OCI-LY7 (cell line): ENCODE results near the gene GHRHR. TPM values are rescaled to one million over a fixed set of nuclear protein-coding genes. Genes with fewer than 3 reads are reported as not detected.

Experiments used
- BruUV-seq: library from RNA; stranded (reverse); fragments of 400-500 nt; replicated peaks from 2 replicates; lab custom pipeline; 2021; lab: Mats Ljungman, UMichigan
- CTCF ChIA-PET: fragments of 300-600 bp; sonication (Branson Sonifier 250); formaldehyde crosslinking; loops from one replicate; lab custom pipeline; 2022; ENCODE audit warnings: antibody characterized with exemption; ENCODE audit not compliant: unreplicated experiment; lab: Charles Lee
- POLR2A ChIA-PET: fragments of 300-600 bp; sonication (Branson Sonifier 250); formaldehyde crosslinking; loops from one replicate; lab custom pipeline; 2022; ENCODE audit warnings: antibody characterized with exemption; lab: Charles Lee
- DNase-seq: peaks from one replicate; pipeline ENCODE4 v3.0.0-alpha.2; 2015; ENCODE audit warnings: low spot score
- H2AFZ ChIP-seq: fragments of 200-600 bp; sonication (generic), shearing (Covaris generic); 2 replicates; pipeline ENCODE4 v1.6.1; 2014; ENCODE audit warnings: mild to moderate bottlenecking, antibody characterized with exemption, low read length, moderate library complexity
- H3K27ac ChIP-seq: fragments of 200-600 bp; sonication (generic); 2 replicates; pipeline ENCODE4 v1.5.1; 2014; ENCODE audit warnings: mixed run types, low read depth, mild to moderate bottlenecking, moderate library complexity, low read length, inconsistent platforms; ENCODE audit not compliant: poor library complexity, severe bottlenecking
- H3K36me3 ChIP-seq: fragments of 200-600 bp; sonication (generic); 2 replicates; pipeline ENCODE4 v1.6.1; 2014; ENCODE audit warnings: mild to moderate bottlenecking, antibody characterized with exemption, low read length, moderate library complexity, mixed read lengths; ENCODE audit not compliant: insufficient read depth
- H3K4me1 ChIP-seq: fragments of 200-600 bp; sonication (generic); 2 replicates; pipeline ENCODE4 v1.5.1; 2014; ENCODE audit warnings: mild to moderate bottlenecking, low read length; ENCODE audit not compliant: insufficient read depth, poor library complexity, severe bottlenecking
- H3K4me2 ChIP-seq: fragments of 200-600 bp; sonication (generic); 2 replicates; pipeline ENCODE4 v1.6.1; 2014; ENCODE audit warnings: mild to moderate bottlenecking, low read length
- H3K4me3 ChIP-seq: fragments of 200-600 bp; sonication (generic); 2 replicates; pipeline ENCODE4 v1.5.1; 2014; ENCODE audit warnings: mild to moderate bottlenecking, low read depth, low read length; ENCODE audit not compliant: poor library complexity, severe bottlenecking
- H3K79me2 ChIP-seq: fragments of 200-600 bp; sonication (generic); 2 replicates; pipeline ENCODE4 v1.6.1; 2016; ENCODE audit warnings: low read depth, mild to moderate bottlenecking, low read length, moderate library complexity, mixed read lengths; ENCODE audit not compliant: insufficient read depth
- H3K9me2 ChIP-seq: fragments of 200-600 bp; sonication (generic); 2 replicates; pipeline ENCODE4 v1.6.1; 2016; ENCODE audit warnings: mild to moderate bottlenecking, low read length, mixed read lengths; ENCODE audit not compliant: insufficient read depth
- H3K9me3 ChIP-seq: fragments of 200-600 bp; sonication (generic); 2 replicates; pipeline ENCODE4 v1.6.1; 2014; ENCODE audit warnings: mild to moderate bottlenecking, mixed run types, low read length, mixed read lengths
- H4K20me1 ChIP-seq: fragments of 200-600 bp; sonication (generic); 2 replicates; pipeline ENCODE4 v1.6.1; 2014; ENCODE audit warnings: mild to moderate bottlenecking, antibody characterized with exemption, low read length, moderate library complexity, mixed read lengths; ENCODE audit not compliant: insufficient read depth
- EZH2phosphoT487 ChIP-seq: fragments of 200-600 bp; sonication (generic); IDR thresholded peaks from 2 replicates; pipeline ENCODE4 v1.6.1; 2018; ENCODE audit warnings: low read depth, borderline replicate concordance, mild to moderate bottlenecking, mixed run types, antibody characterized with exemption, low read length, moderate library complexity, mixed read lengths
- intact Hi-C: fragments of 100-400 bp; cut with micrococcal nuclease; formaldehyde crosslinking; loops from one replicate; pipeline ENCODE4 v1.10.0; 2022; ENCODE audit not compliant: unreplicated experiment
- total RNA-seq, 2 experiments: library from RNA; depleted of rRNA in 1 of 2; stranded (reverse); fragments of >200 nt in 1 of 2; shearing (Covaris generic) in 1 of 2; gene quantifications; 2 replicates each; pipeline ENCODE4 v1.2.3, GENCODE V29; 2014 to 2022
- TF ChIP-seq, protein P1 (sequence below): fragments of 200-600 bp; sonication (generic); conservative IDR thresholded peaks from 2 replicates; pipeline ENCODE4 v1.5.1; 2014; ENCODE audit warnings: mild to moderate bottlenecking, antibody characterized with exemption, low read length, moderate library complexity, mixed read lengths

The GHRHR gene
- total RNA-seq, 2 experiments from 2014 or later, result not detected

DNA sequence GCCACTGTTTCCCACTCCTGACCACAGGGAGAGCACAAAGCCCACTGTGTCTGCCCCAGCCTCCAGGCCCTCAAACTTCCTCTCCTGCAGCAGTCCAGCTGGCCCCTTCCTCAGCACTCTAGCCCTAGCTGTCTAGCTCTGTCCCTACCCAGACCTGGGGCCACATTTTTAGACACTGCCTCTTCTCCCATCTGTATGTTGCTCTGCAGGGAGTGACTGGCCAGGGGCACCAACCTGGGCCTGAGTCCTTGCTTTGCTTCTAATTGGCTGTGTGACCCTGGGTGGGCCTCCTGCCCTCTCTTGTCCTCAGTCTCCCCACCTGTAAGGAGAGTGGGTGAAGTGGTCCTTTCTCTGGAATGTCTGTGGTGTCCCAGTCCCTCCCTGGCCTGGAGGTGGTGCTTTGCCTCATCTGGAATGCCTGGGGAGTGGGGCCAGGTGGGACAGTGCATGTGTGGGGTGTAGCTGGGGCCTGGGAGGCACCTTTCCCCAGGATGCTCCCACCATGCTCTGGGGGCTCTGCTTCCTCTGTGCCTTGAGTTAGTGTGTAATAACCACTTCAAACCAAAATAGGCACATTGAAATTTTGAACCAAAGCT is 27.0 kb upstream of the GHRHR start:
- TF ChIP-seq, protein P1, sequence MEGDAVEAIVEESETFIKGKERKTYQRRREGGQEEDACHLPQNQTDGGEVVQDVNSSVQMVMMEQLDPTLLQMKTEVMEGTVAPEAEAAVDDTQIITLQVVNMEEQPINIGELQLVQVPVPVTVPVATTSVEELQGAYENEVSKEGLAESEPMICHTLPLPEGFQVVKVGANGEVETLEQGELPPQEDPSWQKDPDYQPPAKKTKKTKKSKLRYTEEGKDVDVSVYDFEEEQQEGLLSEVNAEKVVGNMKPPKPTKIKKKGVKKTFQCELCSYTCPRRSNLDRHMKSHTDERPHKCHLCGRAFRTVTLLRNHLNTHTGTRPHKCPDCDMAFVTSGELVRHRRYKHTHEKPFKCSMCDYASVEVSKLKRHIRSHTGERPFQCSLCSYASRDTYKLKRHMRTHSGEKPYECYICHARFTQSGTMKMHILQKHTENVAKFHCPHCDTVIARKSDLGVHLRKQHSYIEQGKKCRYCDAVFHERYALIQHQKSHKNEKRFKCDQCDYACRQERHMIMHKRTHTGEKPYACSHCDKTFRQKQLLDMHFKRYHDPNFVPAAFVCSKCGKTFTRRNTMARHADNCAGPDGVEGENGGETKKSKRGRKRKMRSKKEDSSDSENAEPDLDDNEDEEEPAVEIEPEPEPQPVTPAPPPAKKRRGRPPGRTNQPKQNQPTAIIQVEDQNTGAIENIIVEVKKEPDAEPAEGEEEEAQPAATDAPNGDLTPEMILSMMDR, result no peak
- no peak for TF ChIP-seq EZH2phosphoT487
- Histone ChIP-seq H3K9me2 (no peaks in the 10 kb centered on the region), H3K4me2 (no peak overlapping the region), H2AFZ (no peak overlapping the region), H3K27ac (no peak overlapping the region), H4K20me1 (no peaks in the 10 kb centered on the region), H3K36me3 (no peaks in the 10 kb centered on the region), H3K4me1 (no peaks in the 10 kb centered on the region), H3K9me3 (no peaks in the 10 kb centered on the region), H3K4me3 (no peak overlapping the region), H3K79me2 (no peaks in the 10 kb centered on the region)
- no TSS peak for BruUV-seq
- POLR2A ChIA-PET, result interaction anchor here (0.6 kb wide), 1 partner anchor 1133 kb away, joined by 3 read pairs; no protein-coding TSS in a partner anchor
- intact Hi-C loops, result loop anchor here (5.0 kb wide), 1 partner anchor 186 kb away; no protein-coding TSS in a partner anchor
- CTCF ChIA-PET, result interaction anchor here (1.5 kb wide), 1 partner anchor 37 kb away, joined by 3 read pairs; no protein-coding TSS in a partner anchor
- no peak for DNase-seq

DNA sequence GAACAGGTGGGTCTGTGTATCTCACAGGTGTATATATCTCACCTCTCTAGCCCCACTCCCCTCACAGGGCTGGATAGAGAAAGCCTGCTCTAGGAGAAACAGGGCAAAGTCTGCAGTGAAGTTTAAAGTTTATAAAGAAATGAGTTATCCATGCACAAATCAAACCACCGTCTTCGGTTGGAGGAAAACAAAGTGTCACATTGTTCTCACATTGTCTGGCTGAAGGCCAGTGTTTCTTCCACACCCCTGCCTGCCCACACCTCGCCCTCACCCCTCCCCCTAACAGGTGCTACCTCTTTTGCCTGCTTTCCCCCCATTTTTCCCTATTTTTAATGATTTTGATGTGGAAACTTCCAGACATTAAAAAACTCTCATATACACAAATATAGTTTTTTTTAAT is 26.3 kb upstream of the GHRHR start:
- TF ChIP-seq, protein P1, result no peak
- Histone ChIP-seq H2AFZ (no peak overlapping the region), H3K4me2 (no peak overlapping the region), H3K9me2 (no peaks in the 10 kb centered on the region), H3K79me2 (no peaks in the 10 kb centered on the region), H3K4me1 (no peaks in the 10 kb centered on the region), H3K27ac (no peak overlapping the region), H3K4me3 (no peak overlapping the region), H4K20me1 (no peaks in the 10 kb centered on the region), H3K36me3 (no peaks in the 10 kb centered on the region), H3K9me3 (no peaks in the 10 kb centered on the region)
- ChIA-PET CTCF (interaction anchor here (1.5 kb wide), 1 partner anchor 37 kb away, joined by 3 read pairs; no protein-coding TSS in a partner anchor), POLR2A (no interaction called here)
- intact Hi-C loops, result loop anchor here (5.0 kb wide), 1 partner anchor 185 kb away; no protein-coding TSS in a partner anchor
- DNase-seq, result no peak
- no TSS peak for BruUV-seq
